LNCaP clone FGC (cell line): ENCODE measurements around the gene DUT.
A peak's percentile ranks its signal among the peaks of the same experiment; 100 is the strongest.

Experiments
- DNase-seq: peaks from one replicate; pipeline ENCODE4 v3.0.0-alpha.2; 2011; ENCODE audit warnings: low read depth
- H3K4me3 ChIP-seq: 2 replicates; pipeline ENCODE4 v1.5.1; 2011; ENCODE audit warnings: mild to moderate bottlenecking, low read depth, low read length, control low read depth
- TF ChIP-seq, protein P1 (sequence below): IDR thresholded peaks from 2 replicates; pipeline ENCODE4 v1.5.1; 2012; ENCODE audit warnings: mild to moderate bottlenecking; ENCODE audit not compliant: control insufficient read depth, insufficient read depth; ENCODE audit errors: extremely low read depth

Gene DUT

DNA sequence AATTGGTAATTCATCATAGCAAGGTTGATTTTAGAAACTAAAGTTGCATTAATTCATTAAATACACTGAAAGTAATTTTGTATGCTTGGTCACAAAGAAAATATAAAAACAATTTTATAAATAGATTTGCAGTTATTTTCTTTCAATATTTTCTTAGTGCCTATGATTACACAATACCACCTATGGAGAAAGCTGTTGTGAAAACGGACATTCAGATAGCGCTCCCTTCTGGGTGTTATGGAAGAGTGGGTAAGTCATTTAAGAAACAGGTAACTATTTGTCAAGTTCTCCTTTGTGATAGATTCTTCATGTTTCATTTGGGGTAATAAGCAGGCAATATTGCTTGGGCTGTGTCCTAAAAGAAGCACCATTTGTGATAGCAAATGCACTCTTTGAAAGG lies 3.0 kb downstream of the DUT start:
- H3K4me3 ChIP-seq: no peak overlapping the region

DNA sequence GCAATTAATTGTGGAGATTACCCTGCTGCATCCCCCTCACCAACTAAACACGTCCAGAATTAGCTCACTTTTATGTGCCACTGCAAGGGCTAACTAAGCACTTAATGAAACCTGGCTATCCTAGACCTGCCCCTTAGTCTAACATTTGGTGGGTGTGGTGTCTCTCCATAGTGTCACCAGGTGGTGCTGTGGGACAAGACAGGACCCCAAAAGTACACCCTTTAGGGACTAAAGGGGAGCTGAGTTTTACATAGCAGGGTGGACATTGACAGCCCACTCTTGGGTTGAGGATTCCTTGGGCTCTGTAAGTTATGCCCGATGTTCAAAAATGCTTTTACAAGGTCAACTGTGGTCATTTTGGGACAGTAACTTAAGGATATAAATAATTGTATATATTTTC lies 5.7 kb downstream of the DUT start:
- TF ChIP-seq, protein P1, sequence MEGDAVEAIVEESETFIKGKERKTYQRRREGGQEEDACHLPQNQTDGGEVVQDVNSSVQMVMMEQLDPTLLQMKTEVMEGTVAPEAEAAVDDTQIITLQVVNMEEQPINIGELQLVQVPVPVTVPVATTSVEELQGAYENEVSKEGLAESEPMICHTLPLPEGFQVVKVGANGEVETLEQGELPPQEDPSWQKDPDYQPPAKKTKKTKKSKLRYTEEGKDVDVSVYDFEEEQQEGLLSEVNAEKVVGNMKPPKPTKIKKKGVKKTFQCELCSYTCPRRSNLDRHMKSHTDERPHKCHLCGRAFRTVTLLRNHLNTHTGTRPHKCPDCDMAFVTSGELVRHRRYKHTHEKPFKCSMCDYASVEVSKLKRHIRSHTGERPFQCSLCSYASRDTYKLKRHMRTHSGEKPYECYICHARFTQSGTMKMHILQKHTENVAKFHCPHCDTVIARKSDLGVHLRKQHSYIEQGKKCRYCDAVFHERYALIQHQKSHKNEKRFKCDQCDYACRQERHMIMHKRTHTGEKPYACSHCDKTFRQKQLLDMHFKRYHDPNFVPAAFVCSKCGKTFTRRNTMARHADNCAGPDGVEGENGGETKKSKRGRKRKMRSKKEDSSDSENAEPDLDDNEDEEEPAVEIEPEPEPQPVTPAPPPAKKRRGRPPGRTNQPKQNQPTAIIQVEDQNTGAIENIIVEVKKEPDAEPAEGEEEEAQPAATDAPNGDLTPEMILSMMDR: peak; percentile 32; the same call in 1 of the 2 replicates
- DNase-seq: no peak

More for the DNA sequence above, 3.0 kb downstream of the DUT start:
- TF ChIP-seq, protein P1: no peak
- no peak for DNase-seq

GRCh38 chr15:48337607-48338006 lies 6.4 kb downstream of the DUT start:
- no peak for DNase-seq
- H3K4me3 ChIP-seq: no peak overlapping the region
- TF ChIP-seq, protein P1: no peak

More for the DNA sequence above, 5.7 kb downstream of the DUT start:
- H3K4me3 ChIP-seq: no peak overlapping the region

DNA sequence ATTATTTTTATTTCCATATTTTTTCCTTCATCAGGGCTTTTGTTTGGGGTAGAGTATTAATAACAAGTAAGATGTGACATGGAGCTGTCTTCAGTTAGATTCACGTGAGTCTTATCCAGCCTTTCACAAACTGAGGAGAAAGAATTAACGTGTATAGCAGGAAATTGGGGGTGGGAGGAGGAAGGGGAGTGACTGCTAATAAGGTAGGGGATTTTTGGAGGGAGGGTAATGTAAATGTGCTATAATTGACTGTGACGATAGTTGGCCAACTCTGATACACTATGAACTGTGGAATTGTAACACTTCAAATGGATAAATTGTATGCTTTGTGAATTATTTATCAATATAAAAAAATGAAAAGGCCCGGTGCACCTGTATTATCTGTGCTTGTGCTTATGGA lies 8.9 kb downstream of the DUT start:
- TF ChIP-seq, protein P1: no peak
- DNase-seq: no peak

GRCh38 chr15:48343865-48344264 lies 12.6 kb downstream of the DUT start:
- no peak overlapping the region for H3K4me3 ChIP-seq
- TF ChIP-seq, protein P1: no peak
- DNase-seq: no peak

More for the DNA sequence above, 8.9 kb downstream of the DUT start:
- H3K4me3 ChIP-seq: no peak overlapping the region

- DNase-seq: no peak
- TF ChIP-seq, protein P1: no peak
- no peak overlapping the region for H3K4me3 ChIP-seq
Measured at GRCh38 chr15:48345516-48345915, 14.3 kb downstream of the DUT start.

DNA sequence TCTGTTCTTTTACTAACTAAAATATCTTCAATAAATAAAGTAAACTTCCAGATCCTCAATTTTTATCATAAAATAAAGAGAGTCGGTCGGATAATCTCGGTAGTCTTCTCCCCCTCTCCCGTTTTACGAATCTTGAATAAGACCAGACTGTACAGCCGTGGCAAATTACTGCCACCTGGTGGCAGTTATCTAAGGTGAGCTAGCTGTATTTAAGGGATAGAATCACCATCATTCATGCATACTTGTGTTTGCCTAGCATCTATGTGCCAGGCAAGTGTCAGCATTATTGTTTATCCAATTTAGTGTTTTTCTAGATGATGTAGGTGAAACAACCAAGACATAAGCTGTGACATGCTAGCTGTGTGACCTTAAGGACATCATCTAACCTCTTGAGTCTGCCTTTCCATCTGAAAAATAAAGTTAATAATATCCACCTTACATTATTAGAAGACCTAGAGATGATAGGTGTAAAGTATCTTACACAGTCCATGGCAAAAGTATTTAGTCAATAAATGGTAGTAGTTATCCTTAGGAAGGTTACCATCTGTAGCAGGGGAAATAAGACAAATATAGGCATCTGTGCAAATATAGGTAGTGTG lies 21.3 kb downstream of the DUT start:
- DNase-seq: peak; percentile 54
- H3K4me3 ChIP-seq: no peak overlapping the region
- TF ChIP-seq, protein P1: peak; percentile 89
